IPS-18c (cell line): ENCODE measurements around the gene ATRIP.
"Not testable (repeated sequence)": the region's sequence is repeated elsewhere in the genome, so short reads cannot be mapped to it uniquely, and the experiment has no call there.

Experiments
- H3K4me3 ChIP-seq: 2 replicates; pipeline ENCODE4 v1.7.0; 2013; ENCODE audit warnings: low read depth, mild to moderate bottlenecking, low read length, moderate library complexity; ENCODE audit not compliant: insufficient read depth
- H3K9me3 ChIP-seq: one replicate; pipeline ENCODE4 v1.6.1; 2013; ENCODE audit warnings: mild to moderate bottlenecking, low read length, moderate library complexity; ENCODE audit not compliant: control insufficient read depth, insufficient read depth

Gene ATRIP

GRCh38 chr3:48456456-48456855 lies 9.9 kb downstream of the ATRIP start:
- no peak overlapping the region for H3K4me3 ChIP-seq
- no peaks in the 10 kb centered on the region for H3K9me3 ChIP-seq

GRCh38 chr3:48459331-48459730 lies 12.8 kb downstream of the ATRIP start:
- H3K4me3 ChIP-seq, result no peak overlapping the region
- H3K9me3 ChIP-seq, result no peaks in the 10 kb centered on the region

GRCh38 chr3:48459773-48460516 lies 13.4 kb downstream of the ATRIP start:
- Histone ChIP-seq H3K4me3 (no peak overlapping the region), H3K9me3 (no peaks in the 10 kb centered on the region)

- H3K4me3 ChIP-seq, result no peak overlapping the region
- H3K9me3 ChIP-seq, result no peaks in the 10 kb centered on the region
Measured at GRCh38 chr3:48460517-48460902, 14.0 kb downstream of the ATRIP start.

- not testable (repeated sequence) for H3K4me3 ChIP-seq, H3K9me3 ChIP-seq
Measured at GRCh38 chr3:48461767-48462166, 15.2 kb downstream of the ATRIP start.

GRCh38 chr3:48463703-48464102 lies 17.2 kb downstream of the ATRIP start:
- Histone ChIP-seq H3K9me3 (no peaks in the 10 kb centered on the region), H3K4me3 (no peak overlapping the region)

GRCh38 chr3:48464713-48465221 lies 18.2 kb downstream of the ATRIP start:
- no peak overlapping the region for H3K4me3 ChIP-seq

GRCh38 chr3:48465237-48465530 lies 18.6 kb downstream of the ATRIP start:
- no peaks in the 10 kb centered on the region for H3K9me3 ChIP-seq

More at GRCh38 chr3:48464713-48465221, 18.2 kb downstream of the ATRIP start:
- H3K9me3 ChIP-seq, result no peaks in the 10 kb centered on the region

GRCh38 chr3:48465531-48466378 lies 19.2 kb downstream of the ATRIP start:
- no peaks in the 10 kb centered on the region for H3K9me3 ChIP-seq
- peak overlapping the region; percentile 3; the same call in 1 of the 2 replicates for H3K4me3 ChIP-seq

More at GRCh38 chr3:48465237-48465530, 18.6 kb downstream of the ATRIP start:
- no peak overlapping the region for H3K4me3 ChIP-seq

- H3K4me3 ChIP-seq, result no peak overlapping the region
Measured at GRCh38 chr3:48466386-48467109, 20.0 kb downstream of the ATRIP start.

GRCh38 chr3:48467110-48467454 lies 20.5 kb downstream of the ATRIP start:
- Histone ChIP-seq H3K9me3 (no peaks in the 10 kb centered on the region), H3K4me3 (no peak overlapping the region)

More at GRCh38 chr3:48466386-48467109, 20.0 kb downstream of the ATRIP start:
- no peaks in the 10 kb centered on the region for H3K9me3 ChIP-seq

GRCh38 chr3:48467473-48468267 lies 21.1 kb downstream of the ATRIP start:
- Histone ChIP-seq H3K4me3 (no peak overlapping the region), H3K9me3 (no peaks in the 10 kb centered on the region)

GRCh38 chr3:48468329-48468731 lies 21.8 kb downstream of the ATRIP start:
- H3K4me3 ChIP-seq, result no peak overlapping the region
- H3K9me3 ChIP-seq, result no peaks in the 10 kb centered on the region

- Histone ChIP-seq H3K4me3 (no peak overlapping the region), H3K9me3 (no peaks in the 10 kb centered on the region)
Measured at GRCh38 chr3:48469046-48469915, 22.7 kb downstream of the ATRIP start.

GRCh38 chr3:48470286-48470685 lies 23.7 kb downstream of the ATRIP start:
- Histone ChIP-seq H3K4me3 (no peak overlapping the region), H3K9me3 (no peaks in the 10 kb centered on the region)

- H3K4me3 ChIP-seq, result peak overlapping the region; percentile 79
- H3K9me3 ChIP-seq, result no peaks in the 10 kb centered on the region
Measured at GRCh38 chr3:48472673-48472922, 26.1 kb downstream of the ATRIP start.
